ENCODE results near the gene SELENOO.

The SELENOO gene

DNA sequence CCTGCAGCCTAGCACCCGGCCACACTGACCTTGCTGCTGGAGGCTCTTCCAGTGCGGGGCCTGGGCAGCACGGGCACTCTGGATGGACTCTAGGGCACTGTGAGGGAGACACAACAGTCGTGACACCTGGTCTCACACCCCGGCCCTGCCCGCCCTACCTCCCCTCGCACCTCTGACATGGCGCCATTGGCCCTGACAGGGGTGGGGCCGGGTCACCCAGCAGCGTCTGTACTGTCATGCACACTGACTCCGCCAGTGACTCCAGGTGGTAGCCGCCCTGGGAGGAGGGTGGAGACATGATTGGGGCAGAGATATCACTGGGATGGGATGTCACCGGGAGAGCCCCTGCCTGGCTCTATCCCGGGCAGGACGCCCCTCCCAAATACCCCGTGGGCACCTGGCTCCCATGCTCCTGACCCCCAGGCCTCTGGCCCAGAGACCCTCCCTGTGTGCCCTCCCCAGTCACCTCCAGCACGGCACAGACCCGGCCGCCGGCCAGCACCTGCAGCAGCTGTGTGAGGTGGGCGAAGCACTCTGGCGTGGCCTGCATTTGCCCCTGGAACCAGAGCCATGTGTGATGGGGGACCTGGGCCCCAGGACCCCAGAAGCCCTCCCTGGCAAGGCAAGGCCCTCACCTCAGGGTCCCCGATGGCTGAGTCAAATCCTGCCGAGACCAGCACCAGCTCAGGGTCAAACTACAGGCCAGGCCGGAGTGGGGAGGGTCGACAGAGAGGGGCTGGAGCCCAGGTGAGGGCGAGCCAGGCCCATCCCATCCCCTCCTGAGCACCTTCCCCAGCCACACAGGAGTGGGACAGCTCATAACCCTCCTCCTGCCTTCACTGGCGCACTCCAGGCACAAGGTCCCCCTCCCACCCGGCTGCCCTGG, 47.6 kb downstream of the SELENOO start:
- TF ChIP-seq ZFX (IDR thresholded peaks at IDR 0.05; ENCODE audit: borderline replicate concordance) = no peak
- TF ChIP-seq, protein P1, sequence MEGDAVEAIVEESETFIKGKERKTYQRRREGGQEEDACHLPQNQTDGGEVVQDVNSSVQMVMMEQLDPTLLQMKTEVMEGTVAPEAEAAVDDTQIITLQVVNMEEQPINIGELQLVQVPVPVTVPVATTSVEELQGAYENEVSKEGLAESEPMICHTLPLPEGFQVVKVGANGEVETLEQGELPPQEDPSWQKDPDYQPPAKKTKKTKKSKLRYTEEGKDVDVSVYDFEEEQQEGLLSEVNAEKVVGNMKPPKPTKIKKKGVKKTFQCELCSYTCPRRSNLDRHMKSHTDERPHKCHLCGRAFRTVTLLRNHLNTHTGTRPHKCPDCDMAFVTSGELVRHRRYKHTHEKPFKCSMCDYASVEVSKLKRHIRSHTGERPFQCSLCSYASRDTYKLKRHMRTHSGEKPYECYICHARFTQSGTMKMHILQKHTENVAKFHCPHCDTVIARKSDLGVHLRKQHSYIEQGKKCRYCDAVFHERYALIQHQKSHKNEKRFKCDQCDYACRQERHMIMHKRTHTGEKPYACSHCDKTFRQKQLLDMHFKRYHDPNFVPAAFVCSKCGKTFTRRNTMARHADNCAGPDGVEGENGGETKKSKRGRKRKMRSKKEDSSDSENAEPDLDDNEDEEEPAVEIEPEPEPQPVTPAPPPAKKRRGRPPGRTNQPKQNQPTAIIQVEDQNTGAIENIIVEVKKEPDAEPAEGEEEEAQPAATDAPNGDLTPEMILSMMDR (IDR thresholded peaks at IDR 0.05) = no peak
- peak overlapping the region; percentile 92 for H3K27ac ChIP-seq

DNA sequence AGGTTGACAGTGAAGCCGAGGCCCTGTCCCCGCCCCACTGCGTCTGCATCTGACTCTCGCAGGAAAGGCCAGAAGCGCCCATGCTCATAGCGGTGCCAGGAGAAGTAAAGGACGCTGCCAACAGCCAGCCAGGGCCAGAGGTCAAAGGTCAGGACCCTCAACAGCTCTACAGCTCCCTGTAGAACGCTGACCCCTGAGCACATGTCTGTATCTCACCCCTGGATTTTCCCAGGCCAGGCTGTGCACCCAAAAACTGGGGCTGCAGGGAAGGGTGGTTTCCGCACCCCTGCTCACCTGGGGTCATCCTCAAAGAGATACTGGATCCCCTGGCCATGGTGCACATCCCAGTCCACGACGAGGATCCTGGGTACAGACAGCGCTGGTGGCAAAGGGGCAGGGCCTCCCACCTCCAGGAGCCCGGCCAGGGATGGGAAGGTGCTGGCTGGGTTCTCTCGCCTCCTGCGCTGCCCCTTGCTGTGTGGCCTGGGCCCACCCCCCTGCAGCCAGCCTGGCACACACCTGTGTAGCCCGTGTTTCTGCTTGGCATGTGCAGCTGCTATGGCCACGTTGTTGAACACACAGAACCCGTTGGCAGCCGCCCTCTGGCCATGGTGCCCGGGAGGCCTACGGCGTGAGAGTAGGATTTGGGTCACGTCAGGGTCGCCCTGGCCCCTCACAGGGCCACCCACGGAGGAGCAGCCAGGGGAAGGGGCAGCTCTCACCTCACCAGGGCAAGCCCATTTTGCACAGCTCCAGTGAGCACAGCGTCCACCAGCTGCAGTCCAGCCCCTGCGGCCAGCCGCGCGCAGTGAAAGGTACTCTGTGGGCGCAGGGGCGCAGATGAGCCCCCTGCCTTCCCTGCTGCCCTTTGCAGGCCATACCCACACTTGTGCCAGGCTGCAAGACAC, 48.8 kb downstream of the SELENOO start:
- H3K27ac ChIP-seq = peak overlapping the region; percentile 92
- TF ChIP-seq, protein P1 (IDR thresholded peaks at IDR 0.05) = no peak
- TF ChIP-seq ZFX (IDR thresholded peaks at IDR 0.05; ENCODE audit: borderline replicate concordance) = no peak

GRCh38 chr22:50250249-50250554, 49.4 kb downstream of the SELENOO start:
- no peak for TF ChIP-seq ZFX (IDR thresholded peaks at IDR 0.05; ENCODE audit: borderline replicate concordance)
- TF ChIP-seq, protein P1 (IDR thresholded peaks at IDR 0.05) = no peak
- H3K27ac ChIP-seq = peak overlapping the region; percentile 92

GRCh38 chr22:50250555-50251476, 50.0 kb downstream of the SELENOO start, which contains the start of gene HDAC10:
HDAC10 (minus strand) TSS chr22:50251265; CDS start chr22:50251032, 233 bp downstream.
- no peak for TF ChIP-seq ZFX (IDR thresholded peaks at IDR 0.05; ENCODE audit: borderline replicate concordance)
- TF ChIP-seq, protein P1 (IDR thresholded peaks at IDR 0.05) = no peak
- peak within 1 kb of the TSS; percentile 92 for H3K27ac ChIP-seq

- TF ChIP-seq, protein P1 (IDR thresholded peaks at IDR 0.05) = no peak
- no peak for TF ChIP-seq ZFX (IDR thresholded peaks at IDR 0.05; ENCODE audit: borderline replicate concordance)
- peak overlapping the region; percentile 92 for H3K27ac ChIP-seq
Observed at GRCh38 chr22:50251477-50252081, 50.8 kb downstream of the SELENOO start.
